ENCODE data around the gene FGD3.

Gene FGD3

DNA sequence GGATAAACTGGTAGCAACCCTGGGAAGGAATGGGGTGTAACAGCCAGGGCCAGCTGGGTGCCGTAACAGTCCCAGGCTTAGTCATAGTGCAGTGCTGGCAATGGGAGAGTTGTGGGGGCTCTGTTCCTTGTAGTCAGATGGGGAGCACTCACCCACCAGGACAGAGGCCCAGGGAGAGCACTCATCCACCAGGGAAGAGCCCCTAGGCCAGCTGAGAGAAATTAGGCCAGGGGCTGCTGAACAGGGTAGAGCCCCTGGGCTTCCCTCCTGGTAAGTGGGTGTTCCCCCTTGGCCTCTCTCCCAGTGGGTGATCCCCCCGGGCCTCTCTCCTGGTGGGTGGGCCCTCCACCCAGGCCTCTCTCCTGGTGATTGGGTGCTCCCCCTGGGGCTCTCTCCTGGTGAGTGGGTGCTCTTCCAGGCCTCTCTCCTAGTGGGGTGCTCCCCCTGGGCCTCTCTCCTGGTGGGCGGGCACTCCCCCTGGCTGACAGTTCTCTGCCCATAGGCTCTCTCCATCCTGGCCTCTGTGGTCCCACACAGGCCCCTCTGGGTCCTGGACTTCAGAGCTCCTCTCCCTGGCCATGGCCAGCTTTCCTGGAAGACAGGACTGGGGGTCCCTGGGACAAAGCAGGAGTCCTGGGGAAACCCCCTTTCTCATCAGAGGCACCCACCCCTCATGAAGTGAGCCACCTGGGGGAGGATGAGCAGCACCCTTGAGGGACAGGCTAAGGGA is 13.4 kb downstream of the FGD3 start:
- no peak for DNase-seq

DNA sequence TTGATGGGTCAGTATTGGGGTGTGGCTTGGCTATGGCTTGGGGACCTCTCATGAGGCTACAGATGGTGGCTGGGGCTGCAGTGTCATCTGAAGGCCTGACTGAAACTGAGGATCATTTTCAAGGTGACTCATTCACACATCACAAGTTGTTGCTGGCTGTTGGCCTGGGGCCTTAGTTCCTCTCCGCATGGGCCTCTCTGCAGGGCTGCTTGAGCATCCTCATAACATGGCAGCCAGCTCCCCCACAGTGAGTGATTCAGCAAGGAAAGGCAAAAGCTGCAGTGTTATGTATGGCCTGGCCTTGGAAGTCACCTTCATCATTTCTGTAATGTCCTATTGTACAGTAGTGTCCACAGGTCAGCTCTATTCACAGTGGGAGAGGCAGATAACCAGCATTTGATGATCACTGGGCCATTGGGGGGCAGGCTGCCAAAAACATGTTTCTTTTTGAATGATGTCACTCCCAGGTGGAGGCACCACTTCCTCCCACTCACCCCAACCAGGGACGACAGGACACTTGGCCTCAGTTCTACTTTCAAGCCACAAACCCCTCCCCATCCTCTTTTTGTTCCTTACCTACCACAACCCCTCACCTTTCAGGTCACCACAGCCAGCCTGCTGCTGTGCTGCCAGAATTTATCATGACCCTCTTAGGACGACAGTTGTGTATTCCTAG is 14.4 kb downstream of the FGD3 start:
- DNase-seq, result no peak

DNA sequence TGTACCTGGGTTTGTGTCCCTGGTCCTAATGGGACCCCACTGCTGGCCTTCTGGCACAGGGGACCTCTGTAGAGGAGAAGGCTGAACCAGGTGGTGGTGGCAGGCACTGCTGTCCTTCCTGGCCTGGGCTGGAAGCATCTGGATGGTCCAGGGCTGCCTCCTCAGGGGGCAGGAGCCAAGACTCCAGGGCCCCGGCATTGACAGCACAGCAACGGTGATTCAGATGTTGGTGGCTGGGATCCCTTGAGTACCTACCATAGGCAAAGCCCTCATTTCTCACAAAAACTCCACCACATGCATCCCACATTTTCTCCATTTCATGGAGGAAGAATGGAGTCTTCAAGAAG is 15.0 kb downstream of the FGD3 start:
- DNase-seq, result no peak

DNA sequence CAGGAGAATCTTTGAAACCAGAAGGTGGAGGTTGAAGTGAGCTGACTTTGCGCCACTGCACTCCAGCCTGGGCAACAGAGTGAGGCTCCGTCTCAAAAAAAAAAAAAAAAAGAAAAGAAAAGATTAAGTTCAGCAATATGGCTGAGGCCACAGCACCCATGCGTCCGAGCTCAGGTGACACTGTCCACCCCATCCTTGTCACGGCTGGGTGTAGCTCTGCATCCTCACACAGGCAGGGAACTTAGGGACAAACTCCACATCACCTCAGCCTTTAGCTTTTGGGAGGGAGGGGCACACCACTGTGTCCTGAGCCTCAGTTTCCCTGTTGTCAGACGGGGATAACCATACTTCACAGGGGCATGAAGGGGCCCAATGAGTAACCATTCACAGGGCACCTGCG is 15.5 kb downstream of the FGD3 start:
- DNase-seq, result no peak

DNA sequence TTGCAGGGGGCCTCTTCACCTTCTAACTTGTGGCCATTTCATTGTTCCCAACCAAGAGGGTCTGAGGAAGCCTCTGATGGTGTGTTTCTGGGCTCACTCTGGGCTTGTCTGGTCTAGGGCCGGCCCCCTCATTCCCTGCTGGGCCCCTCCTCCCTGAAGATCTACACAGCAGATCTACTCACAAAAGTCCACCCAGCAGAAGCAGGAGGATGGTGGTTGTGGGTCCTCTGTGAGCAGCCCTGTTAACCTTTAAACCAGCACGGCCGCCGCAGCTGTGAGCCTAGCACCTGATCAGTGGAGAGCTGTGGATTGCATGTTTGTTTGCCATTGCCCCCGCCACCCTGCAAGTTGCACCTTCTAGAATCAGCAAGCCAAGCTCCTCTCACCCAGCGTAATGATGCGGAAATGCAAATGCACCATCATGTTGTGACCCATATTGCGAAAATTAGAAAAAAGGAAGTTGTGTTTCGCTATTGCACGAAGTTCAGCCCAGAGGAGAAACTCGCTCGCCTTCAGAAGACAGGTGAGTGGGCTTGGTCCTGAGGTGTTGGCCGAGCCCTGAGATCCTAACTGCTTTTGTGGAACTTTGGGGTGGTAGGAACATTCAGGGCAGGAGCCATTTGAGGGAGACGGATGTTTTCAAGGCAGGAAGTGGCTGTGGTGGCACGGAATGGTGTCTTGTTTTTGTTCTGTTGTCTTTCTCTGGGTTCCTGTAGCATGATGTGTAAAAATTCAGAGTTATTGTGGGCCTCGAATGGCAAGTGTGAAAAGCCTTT is 16.7 kb downstream of the FGD3 start:
- no peak for DNase-seq

DNA sequence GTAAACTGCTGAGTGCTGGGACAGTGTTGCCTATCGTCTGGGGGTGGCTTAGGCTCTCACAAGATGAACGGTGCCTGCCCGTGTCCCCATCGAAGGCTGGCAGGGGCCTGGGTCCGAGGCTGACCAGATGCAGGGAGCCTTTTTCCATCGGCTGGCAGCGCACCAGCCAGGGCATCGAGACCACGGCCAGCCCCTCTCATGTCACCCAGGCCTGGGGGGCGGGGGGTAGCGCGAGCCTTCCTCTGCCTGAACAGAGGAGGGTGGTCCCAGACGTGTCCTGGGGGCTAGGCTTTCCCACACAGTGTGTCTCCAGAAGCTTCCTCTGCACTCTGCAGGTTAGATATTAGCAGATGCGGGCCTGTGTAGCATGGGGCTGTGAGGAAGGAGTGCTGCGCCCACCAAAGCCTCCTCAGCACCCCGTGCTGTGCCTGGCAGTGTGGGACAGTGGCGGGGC is 17.3 kb downstream of the FGD3 start:
- no peak for DNase-seq

DNA sequence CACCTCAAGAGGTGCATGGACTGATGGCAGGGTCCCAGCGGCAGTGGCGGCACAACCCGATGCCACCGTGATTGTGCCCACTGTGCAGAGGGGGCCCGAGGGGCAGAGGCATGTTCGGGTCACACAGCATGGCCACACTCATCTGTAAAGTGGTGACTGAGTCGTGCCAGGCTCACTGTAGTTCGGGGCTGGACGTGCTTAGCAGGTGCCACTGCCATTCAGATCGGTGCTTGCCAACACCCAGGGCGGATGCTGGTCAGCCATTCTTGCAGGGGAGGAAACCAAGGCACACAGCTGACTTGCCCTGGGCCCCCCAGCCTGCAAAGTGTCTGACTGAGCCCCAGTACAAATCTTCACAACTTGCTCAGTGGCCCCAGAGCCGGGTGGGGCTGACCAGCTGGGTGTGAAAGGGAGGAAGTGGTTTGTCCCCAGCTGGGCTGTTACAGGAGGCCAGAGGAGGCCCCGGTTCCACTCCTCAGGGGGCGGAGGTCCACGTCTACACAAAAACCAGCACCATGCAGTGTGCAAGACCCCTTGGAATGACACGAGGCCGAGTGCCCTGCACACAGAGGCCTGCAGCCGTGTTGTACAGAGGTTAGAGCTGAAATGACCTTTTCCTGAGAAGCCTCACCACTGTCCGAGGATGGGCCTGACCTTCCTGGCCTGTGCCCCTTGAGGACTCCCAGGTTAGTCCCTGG is 17.9 kb downstream of the FGD3 start:
- DNase-seq, result no peak

DNA sequence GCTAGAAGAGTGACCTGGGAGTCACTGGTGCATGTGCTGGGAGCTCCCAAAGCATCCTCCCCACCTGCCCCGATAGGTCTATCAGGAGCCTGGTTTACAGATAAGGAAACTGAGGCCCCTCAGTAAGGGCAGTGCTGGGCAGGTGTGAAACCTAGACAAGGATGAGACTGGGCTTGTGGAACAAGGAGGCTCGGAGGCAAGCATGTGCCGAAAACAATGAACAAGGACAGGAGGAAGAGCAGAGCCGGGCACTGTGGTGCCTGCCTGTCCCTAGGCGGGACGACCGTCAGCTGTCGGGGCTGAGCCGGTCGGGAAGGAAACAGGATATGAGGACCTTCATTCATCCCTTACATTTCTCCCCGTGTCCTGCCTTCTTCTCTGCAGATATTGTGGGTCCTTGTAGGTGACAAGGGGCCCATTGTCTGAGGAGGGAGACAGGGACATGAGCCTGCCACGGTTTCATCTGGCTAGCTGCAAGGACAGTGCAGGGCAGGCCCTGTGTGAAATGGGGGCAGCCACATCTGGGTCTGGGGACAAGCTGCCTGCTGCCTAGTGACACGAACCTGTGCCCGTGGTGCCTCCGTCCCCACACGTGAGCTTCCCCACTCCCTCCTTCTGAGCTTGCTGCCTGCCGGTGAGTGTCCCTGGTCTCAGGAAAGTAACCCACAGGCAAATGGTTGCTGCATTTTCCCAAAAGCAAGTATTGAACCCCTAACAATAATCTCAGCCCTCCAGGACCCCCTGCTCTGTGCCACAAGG is 18.6 kb downstream of the FGD3 start:
- DNase-seq, result no peak

DNA sequence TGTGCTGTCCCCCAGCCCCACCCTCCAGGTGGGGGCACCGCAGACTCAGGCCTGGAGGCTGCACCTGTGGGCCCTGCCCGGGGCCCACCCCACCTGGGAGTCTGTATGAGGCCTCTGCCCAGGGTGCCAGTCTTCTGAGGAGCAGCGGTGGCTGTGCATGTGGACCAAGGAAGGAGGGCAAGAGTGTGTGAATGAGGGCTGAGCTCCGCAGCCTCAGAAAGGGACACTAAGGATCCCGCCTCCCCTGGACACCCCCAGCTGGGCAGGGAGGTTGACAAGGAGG is 19.1 kb downstream of the FGD3 start:
- DNase-seq, result no peak

DNA sequence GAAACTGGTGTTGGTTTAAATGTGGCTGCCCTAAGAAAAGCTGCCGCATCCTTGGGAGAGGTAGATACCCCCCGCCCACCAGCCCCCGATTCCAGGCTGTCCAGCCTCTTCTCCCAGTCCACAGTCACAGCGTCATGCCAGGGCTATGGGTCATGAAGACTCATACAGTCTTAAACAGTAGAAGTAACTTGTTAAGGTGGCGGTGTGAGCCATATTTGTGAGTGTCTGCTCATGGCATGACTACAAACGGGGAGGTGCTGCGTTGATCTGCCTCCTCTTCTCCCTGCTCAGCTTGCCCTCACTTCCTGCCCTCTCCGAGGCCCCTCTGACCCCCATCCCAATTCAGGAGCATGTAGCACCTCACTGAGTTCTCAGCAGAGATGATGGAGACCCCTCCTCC is 20.8 kb downstream of the FGD3 start:
- DNase-seq, result no peak

DNA sequence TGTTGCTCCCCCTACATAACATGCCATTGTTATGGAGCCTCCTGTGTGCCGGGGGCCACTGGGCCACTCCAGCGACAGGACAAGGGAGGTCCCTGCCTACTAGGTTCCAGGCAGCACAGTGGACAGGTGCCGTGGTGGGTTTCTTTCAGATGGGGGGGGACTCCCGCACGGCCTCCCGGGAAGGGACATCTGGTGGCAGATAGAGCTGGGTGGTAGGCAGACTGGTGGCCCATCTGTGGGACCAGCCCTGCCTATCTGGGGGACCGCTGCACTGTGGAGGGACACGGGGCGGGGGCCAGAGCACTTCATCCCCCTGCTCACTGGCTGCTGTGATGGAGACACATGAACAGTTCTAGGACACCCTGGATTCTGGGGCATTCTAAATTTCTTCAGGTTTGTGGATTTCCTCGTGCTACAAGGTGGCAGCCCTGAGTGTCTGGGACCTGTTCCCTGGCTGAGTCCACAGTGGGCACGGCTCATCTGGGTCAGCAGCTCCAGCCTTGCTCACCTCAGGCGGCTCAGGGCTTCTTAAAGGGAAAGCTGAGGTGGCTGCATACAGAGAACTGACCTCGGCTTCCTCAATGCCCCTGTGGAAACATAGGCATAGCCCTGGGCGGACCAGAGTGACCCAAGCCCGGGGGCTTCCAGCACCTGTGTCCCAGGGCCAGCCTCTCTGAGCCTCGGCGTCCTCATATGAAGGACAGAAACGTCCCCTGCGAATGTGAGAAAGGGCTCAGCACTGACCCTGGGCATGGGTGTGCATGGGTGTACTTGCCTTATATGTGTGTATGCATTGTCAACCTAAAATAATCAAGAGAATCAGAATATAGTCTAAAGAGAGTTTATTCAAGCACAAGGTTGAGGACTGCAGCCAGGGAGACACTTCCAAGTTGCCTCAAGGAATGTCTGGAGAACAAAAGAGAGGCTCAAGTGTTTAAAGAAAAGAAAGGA is 22.5 kb downstream of the FGD3 start:
- DNase-seq, result no peak

DNA sequence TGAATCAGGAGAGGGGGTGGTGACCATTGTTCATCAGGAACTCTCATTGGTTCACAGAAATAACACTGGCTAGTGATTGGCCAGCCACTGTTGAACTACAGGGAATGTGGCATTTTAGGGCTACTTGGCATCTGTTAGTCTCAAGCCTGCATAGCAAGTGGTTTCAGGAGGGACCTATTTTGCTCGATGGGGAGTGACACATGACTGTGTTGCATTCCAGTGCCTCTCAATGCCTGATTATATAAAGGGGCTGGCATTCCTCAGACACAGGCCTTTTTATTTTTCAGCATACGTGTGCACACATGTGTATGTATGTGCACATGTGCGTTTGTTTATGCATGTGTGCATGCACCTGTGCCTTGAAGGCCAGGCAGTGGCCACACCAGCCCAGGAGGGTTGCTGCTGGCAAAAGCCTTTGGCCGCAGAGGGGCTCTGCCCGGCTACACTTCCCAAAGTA is 23.2 kb downstream of the FGD3 start:
- DNase-seq, result no peak

DNA sequence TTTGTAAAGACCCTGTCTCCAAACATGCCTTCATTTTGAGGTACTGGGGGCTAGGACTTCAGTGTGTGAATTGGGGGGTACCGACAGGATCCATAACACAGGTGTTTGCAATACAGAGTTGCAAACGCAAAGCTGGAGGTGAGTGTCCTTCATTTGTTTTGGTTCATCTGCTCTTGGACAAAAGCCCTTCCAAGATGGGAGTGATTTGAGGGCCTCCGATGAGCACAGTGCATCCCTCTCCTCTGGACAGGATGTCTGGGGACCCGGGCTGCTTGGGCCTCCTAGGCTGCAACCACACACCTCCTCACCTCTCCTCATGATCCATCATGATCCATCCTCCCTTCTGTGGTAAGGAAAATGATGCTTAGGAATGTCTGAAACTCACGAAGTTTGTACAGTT is 23.8 kb downstream of the FGD3 start:
- DNase-seq, result no peak

DNA sequence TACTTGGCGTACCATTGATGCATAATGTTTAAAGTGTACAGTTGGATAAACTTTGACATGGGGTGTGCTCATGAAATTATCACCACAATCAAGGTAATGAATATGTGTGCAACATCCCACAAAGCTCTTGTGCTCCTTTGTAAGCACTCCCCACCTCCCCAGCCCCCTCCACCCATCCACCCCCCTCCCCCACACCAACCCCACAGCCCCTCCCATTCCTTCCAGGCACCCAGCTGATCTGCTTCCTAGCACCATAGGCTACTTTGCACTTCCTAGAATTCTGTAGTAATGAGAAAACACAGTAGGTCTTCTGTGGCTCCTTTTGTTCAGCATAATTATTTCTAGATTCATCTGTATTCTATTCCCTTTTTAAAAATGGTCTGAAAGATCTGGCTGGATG is 24.5 kb downstream of the FGD3 start:
- DNase-seq, result no peak

DNA sequence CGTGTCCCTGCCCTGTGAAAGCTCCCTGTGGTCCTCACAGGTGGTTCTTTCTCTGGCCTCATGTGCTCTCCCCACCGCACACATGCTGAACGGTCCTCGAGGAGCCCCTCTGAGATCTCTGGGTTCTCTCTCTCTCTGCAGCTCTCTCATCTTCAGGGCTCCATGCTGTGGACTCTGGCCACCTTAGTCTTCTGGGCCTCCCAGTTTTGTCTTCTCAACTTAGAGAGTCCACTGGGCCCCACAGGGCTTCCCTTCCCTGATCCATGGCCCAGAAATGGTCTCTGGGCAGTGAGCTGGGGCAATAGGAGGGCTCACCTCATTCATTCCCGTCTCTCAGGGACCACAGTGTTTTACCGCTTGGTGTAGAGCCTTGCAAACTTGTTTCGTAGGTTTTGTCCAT is 26.4 kb downstream of the FGD3 start:
- no peak for DNase-seq

DNA sequence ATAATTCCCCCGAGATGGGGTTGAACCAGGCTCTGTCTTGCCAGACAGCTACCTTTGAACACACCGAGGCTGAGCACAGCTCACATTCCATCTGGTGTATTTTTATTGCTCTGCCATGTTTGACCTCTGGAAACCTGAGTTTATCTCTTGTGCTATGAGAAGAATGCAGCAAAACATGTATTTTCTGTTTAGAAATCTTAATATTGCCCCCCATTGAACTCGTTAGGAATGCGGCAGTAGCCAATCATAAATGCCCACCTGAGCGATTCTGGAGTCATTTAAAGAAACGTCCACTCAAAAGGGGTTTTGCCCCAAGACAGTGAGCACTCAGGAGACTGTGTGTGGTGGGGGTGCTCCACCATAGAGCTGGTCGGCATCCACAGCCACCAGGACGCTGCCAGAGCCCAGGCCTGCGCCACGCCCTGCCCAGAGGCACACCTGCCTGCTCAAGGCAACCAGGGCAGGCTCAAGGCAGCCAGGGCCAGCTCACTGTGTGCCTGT is 26.9 kb downstream of the FGD3 start:
- DNase-seq, result no peak

DNA sequence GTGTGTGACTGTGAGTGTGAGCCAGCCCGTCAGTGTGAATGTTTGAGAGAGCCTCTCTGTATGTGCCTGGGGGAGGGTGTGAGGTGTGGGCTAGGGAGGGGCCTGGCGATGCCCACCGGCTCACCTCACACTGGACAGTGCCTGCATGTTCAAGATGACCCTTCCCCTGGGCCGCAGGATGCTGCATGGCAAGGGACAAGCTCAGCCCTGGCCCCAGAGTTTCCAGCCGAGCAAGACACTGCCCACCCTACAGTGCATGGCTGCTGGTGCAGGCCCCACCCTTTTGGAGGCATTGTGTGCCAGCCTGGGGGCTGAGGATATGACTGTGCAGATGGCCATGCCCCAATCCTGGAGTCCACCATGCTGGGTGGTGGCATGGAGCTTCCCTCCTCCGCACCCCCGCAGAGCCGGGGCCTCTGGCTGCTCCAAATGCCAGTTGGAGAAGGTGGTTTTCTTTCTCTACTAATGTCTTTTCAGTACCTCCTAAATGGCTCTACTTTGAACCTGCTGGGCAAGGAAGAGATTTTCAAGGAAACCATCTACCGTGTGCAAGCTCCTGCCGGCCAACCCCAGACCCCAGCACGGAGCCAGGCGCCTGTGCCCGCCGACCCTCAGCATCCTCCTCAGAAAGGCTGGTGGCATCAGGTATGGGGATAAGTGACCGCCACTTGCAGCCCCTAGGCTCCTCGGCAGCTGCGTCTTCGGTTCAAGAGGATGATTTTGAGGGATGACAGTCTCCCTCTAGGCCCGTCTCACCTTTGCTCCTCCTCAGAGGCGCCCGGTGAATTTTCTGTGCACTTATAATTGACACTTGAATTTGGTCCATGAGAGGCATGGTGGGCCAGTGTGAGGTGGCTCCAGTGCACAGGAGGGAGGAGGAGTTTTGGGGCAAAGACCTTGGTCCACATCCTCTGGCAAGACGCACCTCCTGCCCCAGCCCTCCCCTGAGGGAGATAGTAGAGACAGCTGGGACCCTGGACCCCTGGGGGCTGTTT is 27.7 kb downstream of the FGD3 start:
- no peak for DNase-seq

DNA sequence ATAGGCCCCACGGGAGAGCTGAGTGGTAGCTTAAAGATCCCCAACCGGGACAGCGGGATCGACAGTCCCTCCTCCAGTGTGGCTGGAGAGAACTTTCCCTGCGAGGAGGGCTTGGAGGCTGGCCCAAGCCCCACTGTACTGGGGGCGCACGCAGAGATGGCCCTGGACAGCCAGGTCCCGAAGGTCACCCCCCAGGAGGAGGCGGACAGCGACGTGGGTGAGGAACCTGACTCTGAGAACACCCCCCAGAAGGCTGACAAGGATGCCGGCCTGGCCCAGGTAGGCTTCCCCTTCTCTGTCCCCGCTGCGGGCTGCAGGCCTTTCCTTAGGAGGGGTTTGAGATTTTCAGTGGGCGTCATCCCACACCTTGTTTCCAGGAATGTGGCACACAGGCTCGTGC is 29.1 kb downstream of the FGD3 start:
- DNase-seq, result no peak

DNA sequence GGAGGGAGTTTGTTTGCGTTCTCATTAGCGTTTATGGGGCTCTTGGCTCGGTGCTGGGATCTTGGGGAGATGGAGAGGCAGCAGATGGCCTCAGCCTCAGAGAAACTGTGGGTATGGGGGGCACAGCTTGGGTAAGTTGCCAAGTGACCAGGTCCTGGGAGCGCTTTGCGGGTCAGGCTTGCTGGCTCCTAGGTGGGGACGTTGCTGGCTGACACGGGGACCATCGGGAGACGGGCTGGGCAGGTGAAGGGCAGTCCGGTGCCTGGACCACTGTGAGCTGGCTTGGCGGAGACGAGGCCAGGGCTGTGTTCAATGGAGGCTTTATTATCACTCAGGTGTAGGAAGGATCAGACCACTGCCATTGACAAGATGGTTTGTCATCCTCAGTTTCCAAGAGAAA is 30.0 kb downstream of the FGD3 start:
- DNase-seq, result no peak

DNA sequence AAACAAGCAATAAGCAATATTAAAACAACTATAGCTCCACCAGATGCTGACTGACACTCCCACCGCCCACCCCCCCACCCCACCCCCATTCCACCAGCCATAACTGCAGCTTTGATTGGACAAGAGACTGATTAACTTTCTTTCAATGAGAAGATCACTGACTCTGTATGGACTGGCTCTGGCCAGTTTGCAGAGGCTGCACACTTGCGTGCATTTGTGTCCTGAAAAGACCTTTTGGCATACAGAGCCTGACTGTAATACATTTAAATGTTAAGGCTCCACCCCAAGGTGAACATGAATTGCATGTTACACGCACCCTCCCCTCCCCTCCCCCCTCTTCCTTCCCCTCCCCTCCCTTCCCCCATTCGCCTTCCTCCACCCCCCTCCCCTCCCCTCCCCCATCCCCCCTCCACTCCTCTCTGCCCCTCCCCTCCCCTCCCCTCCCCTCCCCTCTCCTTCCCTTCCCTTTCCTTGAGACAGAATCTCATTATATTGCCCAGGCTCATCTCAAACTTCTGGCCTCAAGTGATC is 31.1 kb downstream of the FGD3 start:
- no peak for DNase-seq

Data from fibroblast of skin of back (primary cell).